SK-N-SH (cell line): ENCODE data around the gene DPP10. TPM values are rescaled to one million over a fixed set of nuclear protein-coding genes. Genes with fewer than 3 reads are reported as not detected.

ENCODE experiments used
- CTCF ChIA-PET: fragments of 300-600, 350-600 bp; formaldehyde crosslinking; extraction: SDS; loops from one replicate; lab custom pipeline; 2021; lab: Yijun Ruan, JAX
- POLR2A ChIA-PET: fragments of 350-600 bp; sonication (Branson Sonifier 250); formaldehyde crosslinking; extraction: SDS; loops from one replicate; lab custom pipeline; 2020; ENCODE audit warnings: antibody characterized with exemption, inconsistent platforms; lab: Yijun Ruan, JAX
- DNase-seq: peaks from one replicate; pipeline ENCODE4 v3.0.0; 2012
- H2AFZ ChIP-seq: fragments of 200-600 bp; sonication (generic); 2 replicates; pipeline ENCODE4 v1.8.1; 2016; ENCODE audit warnings: antibody characterized with exemption, mild to moderate bottlenecking, low read depth
- H3F3A ChIP-seq: fragments of 200-600 bp; sonication (generic); replicated peaks from 2 replicates; pipeline ENCODE3; 2016; ENCODE audit warnings: antibody characterized with exemption, mild to moderate bottlenecking; ENCODE audit not compliant: insufficient read depth
- H3K27ac ChIP-seq, 2 experiments: fragments of 200-500 bp in 1 of 2; fragments of 200-600 bp in 1 of 2; sonication (Bioruptor generic) in 1 of 2; sonication (generic), shearing (Covaris generic) in 1 of 2; 2 replicates each; pipeline versions ENCODE4 v1.5.1 to v1.6.1; 2014 to 2016; ENCODE audit warnings: low read depth in 2 of 2, inconsistent platforms in 1 of 2, low read length in 1 of 2, mild to moderate bottlenecking in 1 of 2, mixed read lengths in 1 of 2
- H3K27me3 ChIP-seq: fragments of 200-600 bp; sonication (generic), shearing (Covaris generic); 2 replicates; pipeline ENCODE4 v1.6.1; 2016; ENCODE audit warnings: mixed run types; ENCODE audit not compliant: insufficient read depth
- H3K36me3 ChIP-seq, 2 experiments: fragments of 200-500 bp in 1 of 2; fragments of 200-600 bp in 1 of 2; sonication (Bioruptor generic) in 1 of 2; sonication (generic) in 1 of 2; replicated peaks in 1 of 2; 2 replicates each; pipeline versions ENCODE3 to v1.5.1; 2014 to 2016; ENCODE audit warnings: low read length in 1 of 2, mild to moderate bottlenecking in 1 of 2; ENCODE audit not compliant: insufficient read depth in 2 of 2, control insufficient read depth in 1 of 2
- H3K4me1 ChIP-seq, 2 experiments: fragments of 200-500 bp in 1 of 2; fragments of 200-600 bp in 1 of 2; sonication (Bioruptor generic) in 1 of 2; sonication (generic), shearing (Covaris generic) in 1 of 2; 2 replicates each; pipeline versions ENCODE4 v1.5.1 to v1.6.1; 2014 to 2016; ENCODE audit warnings: low read depth in 1 of 2, low read length in 1 of 2, mixed run types in 1 of 2; ENCODE audit not compliant: insufficient read depth in 2 of 2, control insufficient read depth in 1 of 2
- H3K4me2 ChIP-seq: fragments of 200-600 bp; sonication (generic), shearing (Covaris generic); 2 replicates; pipeline ENCODE4 v1.6.1; 2017; ENCODE audit warnings: mixed run types
- H3K4me3 ChIP-seq, 2 experiments: fragments of 200-500 bp in 1 of 2; fragments of 200-600 bp in 1 of 2; sonication (Bioruptor generic) in 1 of 2; sonication (generic), shearing (Covaris generic) in 1 of 2; 2 replicates each; pipeline versions ENCODE4 v1.5.1 to v1.8.1; 2014 to 2016; ENCODE audit warnings: low read depth in 2 of 2, inconsistent platforms in 1 of 2, low read length in 1 of 2, mild to moderate bottlenecking in 1 of 2, mixed read lengths in 1 of 2, moderate library complexity in 1 of 2
- H3K79me2 ChIP-seq: fragments of 200-600 bp; sonication (generic); 2 replicates; pipeline ENCODE4 v1.8.1; 2017; ENCODE audit warnings: mild to moderate bottlenecking; ENCODE audit not compliant: insufficient read depth
- H3K9ac ChIP-seq: fragments of 200-600 bp; sonication (generic); 2 replicates; pipeline ENCODE4 v1.6.1; 2017; ENCODE audit warnings: mixed run types
- H3K9me2 ChIP-seq: fragments of 200-600 bp; sonication (generic); 2 replicates; pipeline ENCODE4 v1.6.1; 2017; ENCODE audit warnings: mixed run types
- H3K9me3 ChIP-seq: fragments of 200-600 bp; sonication (generic); 2 replicates; pipeline ENCODE4 v1.6.1; 2017; ENCODE audit warnings: mixed run types, mild to moderate bottlenecking, moderate library complexity
- H4K20me1 ChIP-seq: fragments of 200-600 bp; sonication (generic); 2 replicates; pipeline ENCODE4 v1.6.1; 2017; ENCODE audit warnings: mild to moderate bottlenecking, mixed run types; ENCODE audit not compliant: insufficient read depth
- CHD2 ChIP-seq: fragments of 150-350 bp; IDR thresholded peaks from 2 replicates; pipeline ENCODE4 v1.6.1; 2018; ENCODE audit warnings: low read length; ENCODE audit not compliant: partially characterized antibody
- ELF1 ChIP-seq: IDR thresholded peaks from 2 replicates; pipeline ENCODE4 v1.4.0; 2012
- GABPA ChIP-seq: IDR thresholded peaks from 2 replicates; pipeline ENCODE4 v1.4.0; 2012; ENCODE audit warnings: low read depth, mild to moderate bottlenecking
- GATA2 ChIP-seq: sonication (generic); formaldehyde crosslinking; IDR thresholded peaks from 2 replicates; pipeline ENCODE4 v1.5.0; 2020; ENCODE audit warnings: mild to moderate bottlenecking, missing genetic modification reagents
- MXI1 ChIP-seq: IDR thresholded peaks from 2 replicates; pipeline ENCODE4 v1.6.1; 2012; ENCODE audit warnings: mild to moderate bottlenecking, low read depth, low read length, improper control_type of control experiment
- RAD21 ChIP-seq: IDR thresholded peaks from 2 replicates; pipeline ENCODE4 v1.6.1; 2012; ENCODE audit warnings: mild to moderate bottlenecking, low read length
- RCOR1 ChIP-seq: fragments of 150-350 bp; IDR thresholded peaks from 2 replicates; pipeline ENCODE4 v1.6.1; 2017; ENCODE audit warnings: antibody characterized with exemption, low read length
- RXRA ChIP-seq: IDR thresholded peaks from 2 replicates; pipeline ENCODE4 v1.4.0; 2012; ENCODE audit warnings: low read depth, mild to moderate bottlenecking, borderline replicate concordance
- SMC3 ChIP-seq: IDR thresholded peaks from 2 replicates; pipeline ENCODE4 v1.6.1; 2012; ENCODE audit warnings: low read depth, low read length, improper control_type of control experiment
- YY1 ChIP-seq: IDR thresholded peaks from 2 replicates; pipeline ENCODE4 v1.4.0; 2012; ENCODE audit warnings: low read depth, mild to moderate bottlenecking
- WGBS: methylation state at CpG from one replicate; pipeline ENCODE4 v1.1.6; 2017; ENCODE audit warnings: low lambda C conversion rate; 5-methylcytosine and 5-hydroxymethylcytosine counted together
- polyA plus RNA-seq, 3 experiments: library from polyadenylated mRNA; depleted of rRNA; stranded (reverse); fragments of >200 nt; gene quantifications; 2 replicates each; pipeline ENCODE4 v1.2.3, GENCODE V29; 2012
- TF ChIP-seq, protein P1 (sequence below): fragments of 200-600 bp; sonication (generic); IDR thresholded peaks from 2 replicates; pipeline ENCODE4 v1.6.1; 2017; ENCODE audit warnings: antibody characterized with exemption, mild to moderate bottlenecking, moderate library complexity
- TF ChIP-seq, protein P2 (sequence below): fragments of 150-350 bp; IDR thresholded peaks from 2 replicates; pipeline ENCODE4 v1.6.1; 2016; ENCODE audit warnings: mild to moderate bottlenecking, low read depth, low read length

The DPP10 gene
- polyA plus RNA-seq, 1 of the 3 experiments (the other 2 are of a cell fraction): not detected

- Histone ChIP-seq H3K36me3 (no peaks in the 10 kb centered on the region), H3K4me3 (no peak overlapping the region), H3F3A (no peaks in the 10 kb centered on the region), H3K4me1 (no peaks in the 10 kb centered on the region), H4K20me1 (no peaks in the 10 kb centered on the region), H3K27me3 (no peaks in the 10 kb centered on the region), H3K4me2 (no peak overlapping the region), H3K27ac (no peak overlapping the region), H2AFZ (no peak overlapping the region), H3K9me3 (no peaks in the 10 kb centered on the region), H3K9me2 (no peaks in the 10 kb centered on the region), H3K9ac (no peak overlapping the region), H3K79me2 (no peaks in the 10 kb centered on the region)
- CTCF ChIA-PET: interaction anchor here (1.0 kb wide), 1 partner anchor 10 kb away, joined by 4 read pairs; no protein-coding TSS in a partner anchor
- WGBS: 2% methylated on average over 3 of the region's 3 CpGs
- POLR2A ChIA-PET: no interaction called here
- TF ChIP-seq YY1 (no peak), RAD21 (no peak)
- no peak for DNase-seq
Measured at GRCh38 chr2:114727012-114727411, 284.6 kb downstream of the DPP10 start.

- no peak for TF ChIP-seq CHD2
- TF ChIP-seq YY1: no peak
- TF ChIP-seq, protein P1, sequence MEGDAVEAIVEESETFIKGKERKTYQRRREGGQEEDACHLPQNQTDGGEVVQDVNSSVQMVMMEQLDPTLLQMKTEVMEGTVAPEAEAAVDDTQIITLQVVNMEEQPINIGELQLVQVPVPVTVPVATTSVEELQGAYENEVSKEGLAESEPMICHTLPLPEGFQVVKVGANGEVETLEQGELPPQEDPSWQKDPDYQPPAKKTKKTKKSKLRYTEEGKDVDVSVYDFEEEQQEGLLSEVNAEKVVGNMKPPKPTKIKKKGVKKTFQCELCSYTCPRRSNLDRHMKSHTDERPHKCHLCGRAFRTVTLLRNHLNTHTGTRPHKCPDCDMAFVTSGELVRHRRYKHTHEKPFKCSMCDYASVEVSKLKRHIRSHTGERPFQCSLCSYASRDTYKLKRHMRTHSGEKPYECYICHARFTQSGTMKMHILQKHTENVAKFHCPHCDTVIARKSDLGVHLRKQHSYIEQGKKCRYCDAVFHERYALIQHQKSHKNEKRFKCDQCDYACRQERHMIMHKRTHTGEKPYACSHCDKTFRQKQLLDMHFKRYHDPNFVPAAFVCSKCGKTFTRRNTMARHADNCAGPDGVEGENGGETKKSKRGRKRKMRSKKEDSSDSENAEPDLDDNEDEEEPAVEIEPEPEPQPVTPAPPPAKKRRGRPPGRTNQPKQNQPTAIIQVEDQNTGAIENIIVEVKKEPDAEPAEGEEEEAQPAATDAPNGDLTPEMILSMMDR: no peak
- no peak for TF ChIP-seq RCOR1
- TF ChIP-seq GATA2 (CRISPR knock-in tag): no peak
- no peak for TF ChIP-seq SMC3
- TF ChIP-seq, protein P2, sequence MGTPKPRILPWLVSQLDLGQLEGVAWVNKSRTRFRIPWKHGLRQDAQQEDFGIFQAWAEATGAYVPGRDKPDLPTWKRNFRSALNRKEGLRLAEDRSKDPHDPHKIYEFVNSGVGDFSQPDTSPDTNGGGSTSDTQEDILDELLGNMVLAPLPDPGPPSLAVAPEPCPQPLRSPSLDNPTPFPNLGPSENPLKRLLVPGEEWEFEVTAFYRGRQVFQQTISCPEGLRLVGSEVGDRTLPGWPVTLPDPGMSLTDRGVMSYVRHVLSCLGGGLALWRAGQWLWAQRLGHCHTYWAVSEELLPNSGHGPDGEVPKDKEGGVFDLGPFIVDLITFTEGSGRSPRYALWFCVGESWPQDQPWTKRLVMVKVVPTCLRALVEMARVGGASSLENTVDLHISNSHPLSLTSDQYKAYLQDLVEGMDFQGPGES: no peak
- TF ChIP-seq MXI1: no peak
- no peak for TF ChIP-seq RXRA
- TF ChIP-seq RAD21: no peak
- TF ChIP-seq GABPA: no peak
- TF ChIP-seq ELF1: no peak
- WGBS: 0% methylated on average over 4 of the region's 4 CpGs
- no peak overlapping the region for H3K9ac ChIP-seq
- H3K9me3 ChIP-seq: no peaks in the 10 kb centered on the region
- POLR2A ChIA-PET: no interaction called here
- no peak overlapping the region for H3K27ac ChIP-seq
- no peaks in the 10 kb centered on the region for H3K27me3 ChIP-seq
- no peak for DNase-seq
- no peak overlapping the region for H2AFZ ChIP-seq
- H3K4me3 ChIP-seq: no peak overlapping the region
- CTCF ChIA-PET: no interaction called here
- H3K79me2 ChIP-seq: no peaks in the 10 kb centered on the region
- H3K4me2 ChIP-seq: no peak overlapping the region
- no peaks in the 10 kb centered on the region for H3F3A ChIP-seq
- H4K20me1 ChIP-seq: no peaks in the 10 kb centered on the region
- no peaks in the 10 kb centered on the region for H3K36me3 ChIP-seq
- H3K4me1 ChIP-seq: no peaks in the 10 kb centered on the region
- H3K9me2 ChIP-seq: no peaks in the 10 kb centered on the region
Measured at GRCh38 chr2:114728372-114728771, 285.9 kb downstream of the DPP10 start.
